CD14-positive monocyte (primary cell): ENCODE results near the gene ARL4C. TPM values are rescaled to one million over a fixed set of nuclear protein-coding genes. Genes with fewer than 3 reads are reported as not detected.
A peak's percentile ranks its signal among the peaks of the same experiment; 100 is the strongest.
"Not testable (repeated sequence)": the region's sequence is repeated elsewhere in the genome, so short reads cannot be mapped to it uniquely, and the experiment has no call there.

Experiments used
- DNase-seq, 3 donors: peaks; one replicate each; pipeline ENCODE4 v3.0.0-alpha.2; 2011 to 2022
- H2AFZ ChIP-seq: 2 replicates; pipeline ENCODE4 v1.6.0; 2012; ENCODE audit warnings: mild to moderate bottlenecking, low read depth, low read length, inconsistent platforms; ENCODE audit not compliant: insufficient read depth, poor library complexity, severe bottlenecking
- H3K27ac ChIP-seq, 2 donors: 1 replicate in 1 of 2; 2 replicates in 1 of 2; pipeline ENCODE4 v1.5.1; 2012 to 2013; ENCODE audit warnings: low read length in 2 of 2, control low read depth in 1 of 2, inconsistent platforms in 1 of 2, low read depth in 1 of 2, mild to moderate bottlenecking in 1 of 2
- H3K27me3 ChIP-seq, 2 donors: one replicate each; pipeline versions ENCODE4 v1.6.0 to v1.6.1; 2011 to 2013; ENCODE audit warnings: low read length in 2 of 2; ENCODE audit not compliant: control insufficient read depth in 2 of 2, insufficient read depth in 2 of 2
- H3K36me3 ChIP-seq, 2 donors: replicated peaks in 1 of 2; 1 replicate in 1 of 2; 2 replicates in 1 of 2; pipeline versions ENCODE4 v1.5.1 to v1.6.1; 2012 to 2013; ENCODE audit warnings: low read length in 2 of 2, control low read depth in 1 of 2, inconsistent platforms in 1 of 2, mild to moderate bottlenecking in 1 of 2; ENCODE audit not compliant: insufficient read depth in 2 of 2, control insufficient read depth in 1 of 2
- H3K4me1 ChIP-seq, 2 donors: 1 replicate in 1 of 2; 2 replicates in 1 of 2; pipeline versions ENCODE4 v1.5.1 to v1.6.1; 2012 to 2013; ENCODE audit warnings: low read length in 2 of 2, control low read depth in 1 of 2, inconsistent platforms in 1 of 2, mild to moderate bottlenecking in 1 of 2, moderate library complexity in 1 of 2; ENCODE audit not compliant: insufficient read depth in 2 of 2, control insufficient read depth in 1 of 2
- H3K4me2 ChIP-seq: replicated peaks from 2 replicates; pipeline ENCODE3; 2012; ENCODE audit warnings: low read length, moderate library complexity, mild to moderate bottlenecking; ENCODE audit not compliant: poor library complexity, severe bottlenecking; ENCODE audit errors: extremely low read depth
- H3K4me3 ChIP-seq, 3 experiments: fragments of 200-600 bp in 1 of 3; sonication (generic) in 1 of 3; replicated peaks in 1 of 3; 1 replicate in 2 of 3; 2 replicates in 1 of 3; pipeline ENCODE4 v1.5.1; 2011 to 2013; ENCODE audit warnings: low read length in 3 of 3, mild to moderate bottlenecking in 3 of 3, control low read depth in 2 of 3, low read depth in 2 of 3, inconsistent platforms in 1 of 3, moderate library complexity in 1 of 3
- H3K79me2 ChIP-seq: 2 replicates; pipeline ENCODE4 v1.6.0; 2012; ENCODE audit warnings: mild to moderate bottlenecking, control low read depth, inconsistent platforms, low read length, moderate library complexity; ENCODE audit not compliant: insufficient read depth
- H3K9ac ChIP-seq: 2 replicates; pipeline ENCODE4 v1.6.0; 2017; ENCODE audit warnings: low read length, mild to moderate bottlenecking; ENCODE audit not compliant: insufficient read depth, poor library complexity, severe bottlenecking
- H3K9me3 ChIP-seq, 2 donors: replicated peaks in 1 of 2; 1 replicate in 1 of 2; 2 replicates in 1 of 2; pipeline versions ENCODE4 v1.5.1 to v1.6.1; 2012 to 2013; ENCODE audit warnings: low read length in 2 of 2, control low read depth in 1 of 2; ENCODE audit not compliant: control insufficient read depth in 1 of 2, insufficient read depth in 1 of 2
- H4K20me1 ChIP-seq: 2 replicates; pipeline ENCODE4 v1.6.0; 2012; ENCODE audit warnings: mild to moderate bottlenecking, low read length, control low read depth, moderate library complexity; ENCODE audit not compliant: insufficient read depth
- H3K27ac Mint-ChIP-seq, 7 donors: one replicate each; pipeline ENCODE4 v1.8.0; 2020; ENCODE audit warnings: mild to moderate bottlenecking in 7 of 7, mixed read lengths in 7 of 7, moderate library complexity in 6 of 7, inconsistent platforms in 2 of 7
- H3K27me3 Mint-ChIP-seq, 3 donors: one replicate each; pipeline ENCODE4 v1.8.0; 2021 to 2022; ENCODE audit warnings: low read depth in 3 of 3, mild to moderate bottlenecking in 3 of 3, mixed read lengths in 3 of 3, moderate library complexity in 3 of 3, inconsistent platforms in 1 of 3
- H3K36me3 Mint-ChIP-seq, 2 donors: one replicate each; pipeline ENCODE4 v1.8.0; 2020; ENCODE audit warnings: mixed read lengths in 2 of 2, inconsistent platforms in 1 of 2, mild to moderate bottlenecking in 1 of 2
- H3K4me1 Mint-ChIP-seq: one replicate; pipeline ENCODE4 v1.8.0; 2020; ENCODE audit warnings: mild to moderate bottlenecking, mixed read lengths
- H3K4me3 Mint-ChIP-seq, 2 donors: one replicate each; pipeline ENCODE4 v1.8.0; 2020; ENCODE audit warnings: mild to moderate bottlenecking in 2 of 2, mixed read lengths in 2 of 2, moderate library complexity in 1 of 2
- H3K9me3 Mint-ChIP-seq, 7 donors: one replicate each; pipeline ENCODE4 v1.8.0; 2020 to 2022; ENCODE audit warnings: mixed read lengths in 7 of 7, mild to moderate bottlenecking in 6 of 7, moderate library complexity in 6 of 7, inconsistent platforms in 2 of 7
- CTCF ChIP-seq: fragments of 200-600 bp; IDR thresholded peaks from one replicate; pipeline ENCODE4 v1.8.0; 2022; ENCODE audit warnings: antibody characterized with exemption, mild to moderate bottlenecking
- WGBS: methylation state at CpG from one replicate; pipeline ENCODE4 v1.1.5; 2013; ENCODE audit warnings: missing lambda C conversion rate; ENCODE audit not compliant: insufficient coverage; 5-methylcytosine and 5-hydroxymethylcytosine counted together
- intact Hi-C, 2 donors: fragments of 100-400 bp; cut with micrococcal nuclease; formaldehyde crosslinking; loops; one replicate each; pipeline versions ENCODE4 v1.15.0 to v1.15.1; 2023
- polyA plus RNA-seq, 3 donors: library from polyadenylated mRNA; depleted of rRNA in 1 of 3; unstranded in 2 of 3; stranded (reverse) in 1 of 3; fragments of 300-500 nt in 2 of 3; fragments of >200 nt in 1 of 3; fragmentation: Illumina TruSeq in 2 of 3; gene quantifications; 1 replicate in 2 of 3; 2 replicates in 1 of 3; pipeline ENCODE4 v1.2.3, GENCODE V29; 2012 to 2021

Gene ARL4C
- polyA plus RNA-seq, 3 donors: 4.0 to 90.9 (median 6.4) TPM

- peaks cover 6 to 21% (median 13%) of the 10 kb centered on the region in 7 donors for H3K9me3 Mint-ChIP-seq
- no peaks in the 10 kb centered on the region for H3K4me1 Mint-ChIP-seq
These were observed 38.4 kb downstream of the ARL4C start for GRCh38 chr2:234458466-234458865.

GRCh38 chr2:234457421-234457820 lies 39.5 kb downstream of the ARL4C start:
- Histone ChIP-seq H3K4me1 (peaks cover 0 to 2% of the 10 kb centered on the region in 2 donors), H4K20me1 (no peaks in the 10 kb centered on the region), H3K36me3 (no peaks in the 10 kb centered on the region), H2AFZ (no peak overlapping the region), H3K9me3 (peaks cover 0 to 11% of the 10 kb centered on the region in 2 donors), H3K9ac (no peak overlapping the region), H3K4me2 (no peak overlapping the region), H3K27me3 (no peaks in the 10 kb centered on the region), H3K79me2 (no peaks in the 10 kb centered on the region), H3K27ac (no peak overlapping the region), H3K4me3 (no peak overlapping the region)
- no peak for DNase-seq
- no peak for TF ChIP-seq CTCF
- H3K4me1 Mint-ChIP-seq: no peaks in the 10 kb centered on the region
- peaks cover 0 to 11% (median 2%) of the 10 kb centered on the region in 3 donors for H3K27me3 Mint-ChIP-seq
- intact Hi-C loops: no loop called here
- H3K36me3 Mint-ChIP-seq: no peaks in the 10 kb centered on the region
- no CpG with 5 or more reads among the region's 2 CpGs for WGBS
- peaks cover 6 to 21% (median 13%) of the 10 kb centered on the region in 7 donors for H3K9me3 Mint-ChIP-seq
- no peak overlapping the region for H3K27ac Mint-ChIP-seq
- H3K4me3 Mint-ChIP-seq: no peak overlapping the region

More at GRCh38 chr2:234458466-234458865, 38.4 kb downstream of the ARL4C start:
- Mint-ChIP-seq H3K4me3 (no peak overlapping the region), H3K27me3 (peaks cover 0 to 13% (median 2%) of the 10 kb centered on the region in 3 donors), H3K36me3 (no peaks in the 10 kb centered on the region), H3K27ac (peak overlapping the region in 1 of 7 donors; percentile 52)
- intact Hi-C loops: no loop called here
- no peak for DNase-seq
- H3K79me2 ChIP-seq: no peaks in the 10 kb centered on the region
- H3K36me3 ChIP-seq: no peaks in the 10 kb centered on the region
- H3K9ac ChIP-seq: no peak overlapping the region
- H3K4me3 ChIP-seq: no peak overlapping the region
- H4K20me1 ChIP-seq: no peaks in the 10 kb centered on the region
- TF ChIP-seq CTCF: no peak
- no peak overlapping the region for H3K4me2 ChIP-seq
- H3K27ac ChIP-seq: no peak overlapping the region
- 95% methylated on average over 4 of the region's 4 CpGs for WGBS
- H3K4me1 ChIP-seq: peaks cover 0 to 2% of the 10 kb centered on the region in 2 donors
- H2AFZ ChIP-seq: no peak overlapping the region
- peaks cover 0 to 11% of the 10 kb centered on the region in 2 donors for H3K9me3 ChIP-seq
- no peaks in the 10 kb centered on the region for H3K27me3 ChIP-seq

GRCh38 chr2:234455246-234455645 lies 41.6 kb downstream of the ARL4C start:
- H4K20me1 ChIP-seq, H3K4me1 Mint-ChIP-seq, H2AFZ ChIP-seq, H3K4me3 ChIP-seq, H3K36me3 ChIP-seq, H3K4me3 Mint-ChIP-seq, H3K9ac ChIP-seq, H3K27ac Mint-ChIP-seq, H3K36me3 Mint-ChIP-seq, intact Hi-C loops, H3K4me1 ChIP-seq, H3K27me3 ChIP-seq, H3K27ac ChIP-seq, H3K27me3 Mint-ChIP-seq, DNase-seq, H3K79me2 ChIP-seq, H3K4me2 ChIP-seq: not testable (repeated sequence)
- peaks cover 6 to 18% (median 13%) of the 10 kb centered on the region in 7 donors for H3K9me3 Mint-ChIP-seq
- 98% methylated on average over 6 of the region's 7 CpGs for WGBS
- peaks cover 0 to 11% of the 10 kb centered on the region in 2 donors for H3K9me3 ChIP-seq
